Glomerular visceral epithelial cell (primary cell): ENCODE results near the gene PIK3CA.
"Not testable (repeated sequence)": the region's sequence is repeated elsewhere in the genome, so short reads cannot be mapped to it uniquely, and the experiment has no call there.

Source experiments
- DNase-seq: peaks from one replicate; pipeline ENCODE4 v3.0.0-alpha.2; 2016; ENCODE audit errors: extremely low spot score

PIK3CA gene

DNA sequence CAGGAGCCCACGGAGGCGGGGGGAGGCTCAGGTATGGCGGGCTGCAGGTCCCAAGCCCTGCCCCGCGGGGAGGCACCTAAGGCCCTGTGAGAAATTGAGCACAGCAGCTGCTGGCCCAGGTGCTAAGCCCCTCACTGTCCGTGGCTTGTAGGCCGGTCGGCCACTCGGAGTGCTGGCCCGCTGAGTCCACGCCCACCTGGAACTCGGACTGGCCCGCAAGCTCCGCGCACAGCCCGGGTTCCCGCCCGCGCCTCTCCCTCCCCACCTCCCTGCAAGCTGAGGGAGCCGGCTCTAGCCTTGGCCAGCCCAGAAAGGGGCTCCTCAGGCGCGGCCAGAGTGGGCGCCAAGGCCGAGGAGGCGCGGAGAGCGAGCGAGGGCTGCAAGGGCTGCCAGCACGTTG is 115.0 kb downstream of the PIK3CA start:
- no peak for DNase-seq

DNA sequence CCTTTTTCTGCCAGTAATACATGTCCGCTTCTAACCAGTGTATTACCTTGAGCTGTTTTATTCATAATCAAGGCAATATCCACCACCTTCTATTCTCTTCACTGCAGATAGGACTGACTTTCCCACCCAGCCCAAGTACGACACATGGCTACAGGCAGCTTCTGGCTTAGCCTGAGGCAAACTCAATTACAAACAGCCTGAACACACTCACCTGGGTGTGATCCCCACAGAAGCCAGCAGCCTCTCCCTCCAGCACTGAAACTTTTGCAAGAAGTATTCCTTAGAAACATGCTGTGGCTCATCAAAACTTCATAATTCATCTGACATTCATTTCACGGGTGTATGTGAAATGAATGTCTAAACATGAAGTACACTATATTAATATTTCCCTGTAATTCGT is 116.3 kb downstream of the PIK3CA start:
- DNase-seq: no peak

DNA sequence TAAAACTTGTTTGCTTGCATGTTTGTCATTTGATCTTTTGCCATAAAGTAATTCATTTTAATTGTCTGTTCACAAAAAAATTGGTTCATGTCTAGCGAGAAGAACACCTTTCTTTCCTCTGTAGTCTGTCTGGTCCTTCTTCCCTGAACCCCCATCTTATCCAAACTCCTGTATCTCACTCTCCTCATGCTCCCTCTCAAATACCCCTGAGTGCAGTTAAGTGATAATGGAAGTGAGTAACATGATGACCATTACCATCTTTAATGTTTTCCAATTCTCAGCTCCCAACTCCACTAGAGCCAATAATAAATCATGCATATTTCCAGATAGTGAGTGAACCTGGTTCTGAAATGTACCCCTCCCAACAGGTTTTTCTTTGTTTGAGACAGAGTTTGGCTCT is 116.9 kb downstream of the PIK3CA start:
- DNase-seq: no peak

DNA sequence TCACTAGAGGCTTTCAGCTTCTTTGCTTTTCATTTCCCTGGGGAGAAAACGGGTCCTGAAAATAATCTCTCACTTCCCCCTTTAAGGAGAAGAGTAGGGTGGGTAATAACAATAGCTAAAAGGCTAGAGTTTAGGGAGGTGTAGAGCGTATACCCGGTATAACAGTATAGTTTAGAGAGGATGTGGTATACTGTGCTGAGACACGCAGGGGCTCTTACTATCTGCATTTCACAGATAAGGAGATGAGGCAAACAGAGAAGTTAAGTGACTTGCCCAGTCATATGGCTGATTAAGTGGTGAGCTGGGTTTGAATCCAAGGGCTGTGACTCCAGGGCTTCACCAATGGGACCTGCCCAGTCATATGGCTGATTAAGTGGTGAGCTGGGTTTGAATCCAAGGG is 117.7 kb downstream of the PIK3CA start:
- DNase-seq: no peak

DNA sequence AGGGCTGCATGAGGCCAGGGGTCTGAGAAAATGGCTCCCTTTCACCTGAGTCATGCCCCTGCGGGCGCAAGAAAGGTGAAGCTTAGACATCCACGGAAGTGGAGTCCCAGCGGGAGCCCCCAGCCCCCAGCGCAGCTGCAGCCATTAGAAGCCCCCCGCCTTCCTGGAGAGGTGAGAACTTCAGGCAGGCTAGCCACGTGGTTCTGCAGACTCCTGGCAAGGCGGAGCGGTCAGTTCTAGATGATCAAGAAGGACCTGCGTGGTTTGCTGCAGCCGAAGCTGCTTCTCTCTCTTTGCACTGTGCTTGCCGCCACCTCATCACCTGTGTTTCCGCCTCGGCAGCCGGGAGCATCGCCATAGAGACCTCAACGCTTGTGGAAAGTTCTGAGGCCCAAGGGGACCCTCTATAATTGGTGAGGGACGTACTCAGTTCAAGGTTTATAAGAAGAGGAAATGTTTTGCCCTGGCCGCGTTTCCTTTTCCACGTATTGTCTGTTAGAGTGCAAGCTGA is 118.6 kb downstream of the PIK3CA start:
- DNase-seq: no peak

DNA sequence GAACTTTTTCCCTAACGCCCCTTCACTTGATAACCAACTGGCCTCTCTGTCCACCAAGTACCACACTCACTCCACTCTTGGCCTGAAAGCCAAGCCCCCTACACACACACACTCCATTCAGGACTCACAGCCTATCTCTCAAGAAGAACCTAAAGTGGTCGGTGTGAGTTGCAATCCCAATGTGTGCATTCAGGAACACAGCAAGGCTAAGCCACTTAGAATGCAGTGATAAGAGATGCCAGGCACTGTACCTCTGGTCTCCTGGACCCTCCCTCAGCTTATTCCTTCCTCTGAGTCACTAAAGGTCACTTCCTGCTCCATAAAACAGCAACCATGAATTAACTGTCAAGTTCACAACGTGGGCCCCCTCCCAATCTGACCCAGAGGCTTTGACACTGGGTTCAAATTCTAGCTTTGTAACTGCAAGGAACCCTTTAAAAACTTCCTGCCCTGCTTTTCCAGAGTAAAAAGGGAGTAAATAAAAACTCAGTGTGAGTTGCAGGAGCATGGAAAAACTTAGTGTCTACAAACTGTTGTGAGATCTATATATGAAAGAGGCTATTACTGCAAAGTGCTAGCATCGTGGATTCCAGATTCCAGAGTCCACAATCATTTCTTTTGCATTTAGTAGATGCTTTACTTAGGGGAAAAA is 120.4 kb downstream of the PIK3CA start:
- no peak for DNase-seq

DNA sequence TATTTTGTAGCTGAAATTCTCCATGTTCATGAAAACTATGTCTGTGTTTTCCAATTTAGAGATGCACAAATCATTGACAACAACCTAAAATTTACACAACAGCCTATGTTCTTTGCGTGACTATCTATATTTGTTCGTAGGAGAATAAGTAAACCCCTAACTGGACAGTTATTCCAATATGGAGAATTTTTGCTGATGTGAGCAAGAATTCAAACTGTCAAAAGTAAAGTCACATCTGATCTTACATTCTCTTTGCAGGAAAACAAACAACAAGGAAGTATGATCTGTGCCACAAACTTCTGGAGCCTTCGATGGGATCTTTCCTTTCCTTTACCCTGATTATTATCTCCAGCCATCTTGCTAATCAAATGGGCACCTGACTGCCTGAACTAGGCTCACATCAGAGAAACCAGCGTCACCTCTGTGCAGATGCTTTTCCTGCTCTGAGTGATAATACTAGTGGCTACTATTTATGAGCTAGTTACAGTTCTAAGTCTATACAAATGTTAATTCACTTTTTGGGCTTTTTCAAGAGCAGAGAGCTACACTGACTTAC is 121.1 kb downstream of the PIK3CA start:
- no peak for DNase-seq

- DNase-seq: peak; percentile 5
Observed at GRCh38 chr3:179272385-179272784, 124.2 kb downstream of the PIK3CA start.

DNA sequence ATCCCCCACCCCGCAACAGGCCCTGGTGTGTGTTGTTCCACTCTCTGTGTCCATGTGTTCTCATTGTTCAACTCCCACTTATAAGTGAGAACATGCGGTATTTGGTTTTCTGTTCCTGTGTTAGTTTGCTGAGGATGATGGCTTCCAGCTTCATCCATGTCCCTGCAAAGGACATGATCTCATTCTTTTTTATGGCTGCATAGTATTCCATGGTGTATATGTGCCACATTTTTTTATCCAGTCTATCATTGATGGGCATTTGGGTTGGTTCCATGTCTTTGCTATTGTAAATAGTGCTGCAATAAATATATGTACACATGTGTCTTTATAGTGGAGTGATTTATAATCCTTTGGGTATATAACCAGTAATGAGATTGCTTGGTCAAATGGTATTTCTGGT is 126.3 kb downstream of the PIK3CA start:
- DNase-seq: not testable (repeated sequence)

DNA sequence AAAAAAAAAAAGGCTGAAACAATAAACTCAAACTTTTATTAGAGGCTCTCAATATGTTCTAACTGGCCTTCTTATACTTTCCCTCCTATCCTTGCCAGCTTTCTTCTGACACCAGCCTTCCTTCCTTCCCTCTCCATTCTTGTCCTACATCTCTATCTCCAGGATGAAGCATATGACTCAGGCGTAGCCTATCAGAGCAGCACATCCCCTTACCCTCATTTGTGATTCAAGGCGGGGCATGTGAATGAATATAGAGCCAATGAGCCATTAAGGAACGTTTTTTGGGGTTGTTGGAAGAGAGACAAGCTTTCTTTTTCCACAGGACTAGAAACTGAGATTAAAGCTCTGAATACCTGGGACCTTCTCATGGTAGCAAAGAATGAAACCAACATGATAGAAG is 127.8 kb downstream of the PIK3CA start:
- DNase-seq: no peak

GRCh38 chr3:179276743-179277142 is 128.6 kb downstream of the PIK3CA start:
- no peak for DNase-seq

DNA sequence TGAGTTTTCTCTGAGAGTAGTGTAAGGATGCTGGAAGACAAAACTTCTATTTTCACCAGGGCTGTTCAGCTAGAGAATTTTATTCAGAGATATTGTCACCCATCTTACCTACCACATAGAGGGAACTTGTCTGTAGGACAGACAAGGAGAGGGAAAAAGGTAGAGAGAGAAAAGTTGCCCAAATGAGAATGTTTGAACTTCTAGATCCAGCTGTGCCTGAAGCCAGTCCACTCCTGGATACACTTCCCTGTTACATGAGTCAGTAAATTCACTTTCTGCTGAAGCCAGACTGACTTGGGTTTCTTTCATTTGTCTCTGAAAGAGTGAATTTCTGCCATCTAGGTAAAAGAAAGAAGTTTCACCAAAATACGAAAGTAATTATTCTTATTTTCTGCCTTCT is 130.0 kb downstream of the PIK3CA start:
- no peak for DNase-seq

DNA sequence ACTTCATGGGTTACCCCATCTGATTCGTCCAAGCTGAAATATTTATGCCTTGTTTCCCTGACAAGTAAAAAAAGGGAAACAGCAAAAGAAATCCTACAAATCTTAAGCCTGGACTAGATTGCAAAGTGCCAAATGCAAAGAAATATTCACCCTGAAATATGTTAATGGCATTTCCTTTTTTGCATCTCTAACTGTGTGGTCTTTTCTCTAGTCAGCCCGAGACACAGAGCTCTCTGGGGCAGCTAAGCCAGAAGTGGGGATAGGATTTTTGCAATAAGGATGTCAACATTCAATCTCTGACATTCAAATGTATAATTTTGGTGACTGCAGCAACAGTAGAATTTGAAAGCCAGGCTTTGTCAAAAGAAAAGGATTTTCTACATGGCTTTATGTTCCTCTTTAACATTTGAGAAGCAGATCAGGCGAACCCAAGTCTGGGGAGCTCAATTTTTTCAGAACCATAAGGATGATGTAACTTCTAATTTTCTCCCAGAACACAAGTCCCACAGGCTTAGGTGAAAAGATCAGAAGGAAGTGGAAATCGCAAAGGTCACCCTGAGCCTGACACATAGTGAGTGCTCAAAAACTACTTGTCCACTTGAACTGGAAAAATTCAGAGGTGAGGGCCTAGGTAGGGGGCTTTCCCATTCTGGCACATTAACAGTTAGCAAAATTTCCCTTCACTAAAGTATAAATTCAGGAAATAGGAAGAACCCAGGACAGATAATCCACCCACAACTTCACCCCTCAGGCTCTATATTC is 131.0 kb downstream of the PIK3CA start:
- no peak for DNase-seq

- no peak for DNase-seq
Observed at GRCh38 chr3:179279837-179280236, 131.7 kb downstream of the PIK3CA start.

DNA sequence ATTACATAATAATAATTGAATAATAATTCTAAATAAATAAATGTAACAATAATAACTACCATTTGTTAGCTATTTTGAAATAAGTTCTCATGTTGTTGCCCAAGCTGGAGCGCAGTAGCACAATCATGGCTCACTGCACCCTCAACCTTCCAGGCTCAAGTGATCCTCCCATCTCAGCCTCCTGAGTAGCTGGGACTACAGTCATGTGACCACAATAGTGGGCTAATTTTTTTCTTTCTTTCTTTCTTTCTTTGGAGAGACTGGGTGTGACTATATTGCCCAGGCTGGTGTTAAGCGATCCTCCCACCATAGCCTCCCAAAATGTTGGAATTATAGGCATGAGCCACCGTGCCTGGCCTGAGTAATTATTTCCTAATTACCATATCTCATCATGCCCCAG is 133.7 kb downstream of the PIK3CA start:
- DNase-seq: no peak

- DNase-seq: no peak
Observed at GRCh38 chr3:179286331-179286730, 138.2 kb downstream of the PIK3CA start.

GRCh38 chr3:179288845-179289244 is 140.7 kb downstream of the PIK3CA start:
- DNase-seq: no peak

DNA sequence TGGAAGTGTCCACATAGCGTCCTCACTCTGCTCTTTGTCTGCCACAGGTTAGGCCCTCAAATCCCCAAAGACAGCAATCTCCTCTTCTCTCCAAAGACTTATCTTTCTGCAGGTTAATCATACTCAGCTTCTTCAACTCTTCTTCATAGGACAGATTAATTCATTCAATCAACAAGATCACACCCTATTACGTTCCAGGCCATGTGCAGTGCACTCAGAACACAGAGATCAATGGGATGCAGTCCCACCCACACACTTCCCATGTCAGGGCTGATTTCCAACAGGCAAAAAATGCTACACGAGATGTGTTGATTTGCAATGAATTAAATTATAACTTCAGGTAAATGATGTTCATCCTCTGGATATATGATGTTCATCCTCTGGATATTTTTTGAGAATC is 141.1 kb downstream of the PIK3CA start:
- no peak for DNase-seq
